ENCODE data around the gene SLC1A4. TPM values are rescaled to one million over a fixed set of nuclear protein-coding genes. Genes with fewer than 3 reads are reported as not detected.
"Not testable (repeated sequence)": the region's sequence is repeated elsewhere in the genome, so short reads cannot be mapped to it uniquely, and the experiment has no call there.

SLC1A4 gene
- total RNA-seq, 1 donor from 2014 or later, result 8.1 TPM

DNA sequence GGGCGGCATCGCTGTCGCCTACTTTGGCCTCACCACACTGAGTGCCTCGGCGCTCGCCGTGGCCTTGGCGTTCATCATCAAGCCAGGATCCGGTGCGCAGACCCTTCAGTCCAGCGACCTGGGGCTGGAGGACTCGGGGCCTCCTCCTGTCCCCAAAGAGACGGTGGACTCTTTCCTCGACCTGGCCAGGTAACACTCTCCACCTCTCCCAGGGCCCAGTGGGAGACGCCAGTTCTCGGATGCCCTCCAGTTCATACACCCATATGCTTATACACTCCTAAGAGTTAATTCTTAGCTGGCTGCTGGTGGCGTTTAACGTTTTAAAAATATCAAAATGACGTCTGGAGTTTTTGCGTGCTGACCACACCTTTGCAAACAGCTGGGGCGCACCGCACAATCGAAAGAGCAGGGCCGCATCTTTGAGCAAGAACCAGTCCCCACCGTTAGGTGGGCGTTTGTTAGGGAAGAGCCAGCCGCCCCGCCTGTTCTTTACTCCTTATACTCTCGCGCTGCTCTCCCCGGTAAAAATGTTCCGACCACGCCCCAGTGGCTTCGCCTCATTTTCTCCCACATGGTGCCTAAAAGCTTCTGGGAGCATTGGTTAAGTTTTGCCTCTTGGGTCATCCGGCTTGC is 899 bp downstream of the SLC1A4 start:
- ATAC-seq (no peak), DNase-seq (ENCODE audit: low spot score) (no peak)

DNA sequence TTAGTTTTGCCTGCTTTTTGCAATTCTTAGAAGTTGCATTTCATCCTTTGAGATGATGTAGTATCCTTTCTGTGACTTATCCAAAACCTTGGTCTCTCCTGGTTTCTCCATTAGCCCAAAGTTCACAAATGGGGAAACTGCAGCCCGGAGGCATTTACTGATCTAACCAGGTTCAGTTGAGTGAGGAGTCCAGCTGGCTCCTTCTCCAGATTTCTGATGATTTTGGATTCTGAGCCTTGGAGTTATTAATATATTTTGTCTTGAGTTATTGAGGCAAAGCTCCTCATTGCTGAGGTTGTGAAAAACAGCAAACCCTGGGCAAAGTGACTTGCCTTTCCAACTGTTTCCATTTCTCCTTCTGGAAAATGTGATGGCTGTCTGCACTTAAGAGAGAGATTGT is 1.7 kb downstream of the SLC1A4 start:
- DNase-seq (ENCODE audit: low spot score) (no peak), ATAC-seq (no peak)

DNA sequence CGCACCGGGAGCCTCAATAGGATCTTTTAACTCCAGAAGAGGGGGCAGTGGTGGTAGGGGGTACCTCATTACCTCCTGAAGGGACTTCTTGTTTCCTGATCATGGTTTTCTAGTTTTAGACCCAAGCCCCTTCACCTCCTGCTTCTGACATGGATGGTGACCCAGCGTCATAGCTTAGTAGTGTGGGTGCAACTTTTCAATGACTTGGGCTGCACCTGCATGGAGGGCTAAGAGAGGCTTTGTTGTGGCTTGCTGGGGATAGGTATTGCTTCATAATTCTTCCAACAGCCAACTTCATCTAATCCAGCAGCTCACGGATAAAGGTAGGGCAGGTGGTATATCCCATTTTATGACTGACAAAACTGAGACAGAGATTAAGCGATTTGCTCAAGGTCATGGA is 3.0 kb downstream of the SLC1A4 start:
- DNase-seq (ENCODE audit: low spot score) (no peak), ATAC-seq (no peak)

DNA sequence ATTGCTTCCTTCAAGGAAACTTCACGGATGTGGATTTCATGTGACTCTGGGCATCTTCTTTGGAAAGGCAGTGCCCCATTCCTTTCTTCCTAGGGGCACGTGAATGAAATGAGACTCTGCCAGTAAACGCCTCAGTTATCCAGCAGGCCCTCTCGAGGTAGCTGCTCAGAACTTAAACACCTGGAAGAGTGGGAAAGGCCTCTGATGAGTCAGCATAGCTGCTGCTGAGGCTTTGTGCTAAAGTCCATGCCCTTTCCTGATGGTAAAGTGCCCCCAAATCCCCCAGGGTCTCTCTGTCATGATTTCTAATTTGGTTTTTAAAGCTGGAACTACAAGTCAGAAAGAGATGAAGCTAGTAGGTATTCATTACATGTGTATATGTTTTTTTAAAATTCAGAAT is 3.8 kb downstream of the SLC1A4 start:
- DNase-seq (ENCODE audit: low spot score) (no peak), ATAC-seq (no peak)

DNA sequence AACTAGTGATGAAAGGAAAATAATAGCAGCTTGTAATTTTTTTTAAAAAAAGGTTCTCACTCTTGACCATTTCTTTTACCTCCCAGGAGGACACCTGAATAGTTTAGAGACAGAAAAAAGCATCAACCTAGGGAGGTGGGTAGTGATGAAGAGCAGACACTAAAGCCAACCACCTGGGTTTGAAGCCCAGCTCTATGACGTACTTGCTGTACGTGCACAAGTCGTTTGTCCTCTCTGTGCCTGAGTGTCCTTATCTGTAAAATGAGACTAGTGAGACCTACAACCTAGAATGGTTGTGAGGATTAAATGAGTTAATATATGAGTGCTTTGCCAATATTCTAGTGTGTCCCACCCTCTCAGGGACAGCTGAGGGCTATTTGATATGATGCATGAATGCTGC is 5.8 kb downstream of the SLC1A4 start:
- DNase-seq (ENCODE audit: low spot score) (no peak), ATAC-seq (no peak)

DNA sequence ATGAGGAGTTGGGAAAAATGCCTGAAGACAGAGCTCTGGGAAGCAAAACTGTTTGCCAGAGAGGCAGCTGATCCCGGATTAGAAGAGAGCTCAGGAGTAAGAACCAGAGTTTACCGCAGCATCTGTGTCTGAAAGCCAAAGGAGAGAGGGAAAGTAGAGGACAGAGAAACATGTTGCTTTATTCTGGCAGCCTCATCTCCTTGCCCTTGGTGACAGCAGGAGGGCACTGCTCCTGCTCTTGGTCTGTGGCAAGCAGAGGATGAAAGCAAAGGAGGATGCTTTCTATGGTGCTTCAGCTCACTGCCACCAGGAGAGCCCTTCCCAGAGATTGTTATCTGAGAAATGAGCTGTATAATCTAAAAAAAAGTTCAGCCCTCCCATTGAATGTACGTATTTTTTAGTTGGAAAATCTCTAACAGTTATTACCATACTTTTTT is 7.7 kb downstream of the SLC1A4 start:
- no peak for DNase-seq (ENCODE audit: low spot score)
- no peak for ATAC-seq

DNA sequence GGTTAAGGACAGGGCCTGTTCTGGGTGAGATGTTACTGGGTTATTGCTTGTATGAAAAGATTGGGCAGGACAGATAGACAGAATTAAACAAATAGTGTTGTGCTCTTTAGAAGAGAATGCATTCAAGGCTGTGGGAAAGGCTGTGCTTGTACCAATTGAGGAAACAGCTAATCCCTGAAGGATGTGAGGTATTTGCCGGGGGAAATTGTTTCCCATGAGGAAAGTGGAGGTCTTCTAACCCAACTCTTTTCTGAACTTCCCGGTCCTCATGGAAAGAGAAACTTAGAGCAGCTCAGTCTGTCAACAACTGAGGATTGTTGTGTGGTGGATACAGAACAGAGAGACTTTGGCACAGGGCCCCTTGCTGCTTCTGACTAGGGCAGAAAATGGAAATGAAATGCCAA is 9.5 kb downstream of the SLC1A4 start:
- ATAC-seq (peak; percentile 88), DNase-seq (ENCODE audit: low spot score) (no peak)

DNA sequence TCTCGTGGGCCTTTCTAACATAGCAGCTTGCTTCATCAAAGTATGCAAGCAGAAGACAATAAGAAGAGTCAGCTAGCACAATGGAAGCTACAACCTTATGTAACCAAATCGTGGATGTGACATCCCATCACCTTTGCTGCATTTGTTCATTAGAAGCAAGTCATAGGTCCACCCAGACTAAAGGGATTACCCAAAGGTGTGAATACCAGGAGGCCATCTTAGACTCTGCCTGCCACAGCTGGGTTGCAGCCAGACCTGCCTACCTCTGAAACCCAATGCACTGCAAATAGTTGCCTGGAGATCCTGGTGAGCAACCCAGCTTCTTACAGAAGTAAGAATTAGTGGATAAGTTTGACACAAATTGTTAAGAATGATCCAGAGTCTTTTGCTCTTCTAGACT is 10.6 kb downstream of the SLC1A4 start:
- ATAC-seq, result no peak

DNA sequence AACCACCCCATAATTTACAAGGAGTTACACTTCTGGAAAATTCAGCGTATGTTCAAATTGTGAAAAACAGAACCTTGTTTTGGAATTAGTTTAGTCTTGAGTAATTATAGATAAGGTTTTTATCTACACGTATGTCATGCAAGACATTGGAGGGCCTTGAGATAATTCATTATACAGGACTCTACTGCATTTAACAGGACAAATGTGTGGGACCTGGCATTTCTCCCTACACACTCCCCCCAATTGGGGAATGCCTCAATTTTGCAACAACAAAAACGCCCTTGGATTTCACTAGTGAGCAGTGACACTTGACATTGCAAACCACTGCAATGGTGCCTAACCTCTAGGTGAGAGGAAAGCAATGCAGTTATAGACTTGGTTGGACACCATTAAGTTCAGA is 11.4 kb downstream of the SLC1A4 start:
- no peak for DNase-seq (ENCODE audit: low spot score)
- no peak for ATAC-seq

More for the DNA sequence above, 10.6 kb downstream of the SLC1A4 start:
- no peak for DNase-seq (ENCODE audit: low spot score)

DNA sequence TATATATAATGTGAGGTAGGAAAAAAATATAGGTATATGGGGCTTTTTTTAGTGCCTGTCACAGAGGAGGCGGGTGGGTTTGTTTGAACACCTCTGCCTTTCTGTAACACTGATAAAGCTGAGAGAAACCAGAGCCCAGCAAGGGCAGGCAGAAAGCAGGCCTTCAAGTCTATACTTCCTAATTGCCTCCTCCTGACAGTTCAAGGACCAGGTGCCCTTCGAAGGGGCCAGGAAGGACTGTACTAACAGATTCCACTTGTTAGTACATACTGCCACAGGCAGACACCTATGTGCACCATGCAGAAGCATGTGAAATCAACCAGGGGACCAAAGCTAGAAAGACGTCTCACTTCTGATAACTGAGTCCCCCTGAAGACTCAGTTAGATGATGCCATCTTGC is 13.8 kb downstream of the SLC1A4 start:
- no peak for DNase-seq (ENCODE audit: low spot score)
- no peak for ATAC-seq

DNA sequence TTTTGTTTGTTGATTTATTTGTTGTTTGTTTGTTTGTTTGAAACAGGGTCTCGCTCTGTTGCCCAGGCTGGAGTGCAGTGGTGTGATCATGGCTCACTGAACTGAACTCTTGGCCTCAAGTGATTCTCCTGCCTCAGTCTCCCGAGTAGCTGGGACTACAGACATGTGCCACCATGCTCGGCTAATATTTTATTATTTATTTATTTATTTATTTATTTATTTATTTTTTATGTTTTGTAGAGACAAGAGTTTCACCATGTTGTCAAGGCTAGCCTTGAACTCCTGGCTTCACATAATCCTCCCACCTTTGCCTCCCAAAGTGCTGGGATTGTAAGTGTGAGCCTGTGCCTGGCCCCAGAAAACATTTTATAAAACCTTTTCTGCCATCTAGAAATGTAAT is 15.0 kb downstream of the SLC1A4 start:
- ATAC-seq; DNase-seq (ENCODE audit: low spot score): not testable (repeated sequence)

DNA sequence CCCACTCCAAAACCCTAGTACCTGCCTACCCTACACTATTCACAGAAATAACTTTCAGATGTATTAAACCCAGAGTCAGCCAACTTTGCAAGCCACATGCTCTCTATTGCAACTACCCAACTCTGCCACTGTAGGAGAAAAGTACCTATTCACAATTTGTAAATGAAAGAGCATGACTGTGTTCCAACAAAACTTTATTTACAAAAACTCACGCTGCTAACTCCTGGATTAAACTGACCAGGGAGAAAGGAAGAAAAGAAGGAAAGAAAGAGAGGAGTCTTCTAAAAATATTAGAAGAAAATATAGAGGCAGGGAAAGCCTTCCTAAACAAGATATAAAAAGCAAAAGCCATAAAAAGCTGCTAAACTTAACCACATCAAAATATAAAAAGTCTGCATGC is 24.6 kb downstream of the SLC1A4 start:
- ATAC-seq (no peak), DNase-seq (ENCODE audit: low spot score) (no peak)

DNA sequence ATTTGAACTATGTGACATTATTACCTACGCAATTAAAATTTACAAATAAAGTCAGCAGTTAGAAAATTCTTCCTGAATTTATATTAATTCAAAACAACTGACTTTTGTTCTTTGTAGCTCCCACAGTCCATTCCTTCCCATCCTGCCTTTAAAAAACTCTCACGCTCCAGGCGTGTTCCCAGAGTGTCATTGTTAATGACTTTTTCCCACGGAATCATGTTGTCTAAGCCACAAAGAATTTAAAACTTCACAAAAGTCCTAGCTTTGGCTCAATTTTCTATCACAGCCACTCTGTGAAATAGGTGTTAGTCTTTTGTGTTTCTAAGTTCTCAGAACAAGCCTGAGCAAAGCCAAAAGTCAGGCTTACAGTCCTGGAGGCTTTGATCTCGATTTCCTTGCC is 26.5 kb downstream of the SLC1A4 start:
- ATAC-seq (no peak), DNase-seq (ENCODE audit: low spot score) (no peak)

DNA sequence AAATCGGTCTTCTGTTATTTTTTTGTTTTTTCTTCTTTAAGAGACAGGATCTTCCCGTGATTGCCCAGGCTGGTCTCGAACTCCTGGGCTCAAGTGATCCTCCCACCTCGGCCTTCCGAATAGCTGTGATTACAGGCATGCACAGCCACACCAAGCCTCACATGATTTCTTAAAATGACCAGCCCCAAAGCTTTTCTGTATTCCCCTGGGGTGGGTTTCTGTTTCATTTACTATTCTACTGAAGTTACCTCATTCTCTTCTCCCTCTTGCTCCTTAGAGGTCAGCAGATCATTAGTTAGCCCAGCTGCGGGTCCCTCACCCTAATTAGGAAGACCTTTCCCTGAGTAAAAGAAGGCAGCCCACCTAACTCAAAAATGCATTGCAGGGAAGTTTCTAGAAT is 27.6 kb downstream of the SLC1A4 start:
- ATAC-seq (no peak), DNase-seq (ENCODE audit: low spot score) (no peak)

DNA sequence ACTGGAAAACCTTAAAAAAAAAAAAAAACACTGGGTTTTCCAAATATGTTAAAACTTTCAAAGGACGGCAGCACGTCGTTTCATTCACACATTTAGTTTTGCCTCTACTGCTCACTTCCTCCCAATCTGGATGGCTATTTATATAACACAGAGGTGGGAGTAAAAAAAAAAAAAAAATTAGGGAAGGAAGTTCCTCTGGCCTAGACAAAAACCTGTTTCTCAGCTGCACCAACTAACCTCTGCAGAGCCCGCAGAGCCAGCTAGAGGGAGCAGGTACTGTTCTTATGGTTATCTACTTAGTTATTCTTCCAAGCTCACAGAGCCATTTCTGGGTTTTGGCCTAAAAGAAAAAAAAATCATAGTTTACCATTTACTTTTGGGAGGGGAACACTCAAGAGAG is 28.1 kb downstream of the SLC1A4 start:
- DNase-seq (ENCODE audit: low spot score) (no peak), ATAC-seq (peak; percentile 34)

DNA sequence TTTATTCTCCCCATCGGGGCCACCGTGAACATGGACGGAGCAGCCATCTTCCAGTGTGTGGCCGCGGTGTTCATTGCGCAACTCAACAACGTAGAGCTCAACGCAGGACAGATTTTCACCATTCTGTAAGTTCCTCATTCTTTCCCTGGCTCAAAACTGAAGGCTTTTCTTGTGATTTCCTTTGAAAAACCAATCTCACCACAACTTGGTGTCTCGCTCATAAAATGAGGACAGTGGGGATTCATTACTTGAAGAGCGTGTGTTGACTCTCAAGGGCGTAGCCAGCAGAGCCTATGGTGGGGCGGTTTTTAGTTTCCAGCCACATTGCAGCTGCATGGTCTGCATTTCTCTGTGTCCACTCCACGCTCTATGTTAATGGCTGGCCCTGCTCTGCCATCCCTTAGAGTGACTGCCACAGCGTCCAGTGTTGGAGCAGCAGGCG is 29.0 kb downstream of the SLC1A4 start:
- no peak for DNase-seq (ENCODE audit: low spot score)
- ATAC-seq, result no peak

DNA sequence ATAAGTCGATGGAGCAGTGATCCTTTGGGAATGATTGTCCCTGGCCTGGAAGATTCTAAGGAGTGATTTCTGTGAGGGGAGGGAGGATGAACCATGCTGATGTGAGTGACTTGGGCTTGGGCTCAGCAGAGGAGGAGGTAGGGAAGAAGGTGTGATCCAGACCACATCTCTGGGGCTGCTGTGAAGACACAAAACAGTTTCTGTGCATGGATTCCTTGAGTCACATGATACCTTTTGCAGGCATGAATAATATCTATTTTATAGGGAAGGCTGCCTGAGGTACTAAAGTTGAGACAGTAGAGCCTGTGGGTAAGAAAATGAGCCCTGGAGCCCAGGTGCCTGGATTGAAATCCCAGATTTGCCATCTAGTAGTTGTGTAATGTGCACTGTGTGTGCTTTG is 29.8 kb downstream of the SLC1A4 start:
- no peak for ATAC-seq

DNA sequence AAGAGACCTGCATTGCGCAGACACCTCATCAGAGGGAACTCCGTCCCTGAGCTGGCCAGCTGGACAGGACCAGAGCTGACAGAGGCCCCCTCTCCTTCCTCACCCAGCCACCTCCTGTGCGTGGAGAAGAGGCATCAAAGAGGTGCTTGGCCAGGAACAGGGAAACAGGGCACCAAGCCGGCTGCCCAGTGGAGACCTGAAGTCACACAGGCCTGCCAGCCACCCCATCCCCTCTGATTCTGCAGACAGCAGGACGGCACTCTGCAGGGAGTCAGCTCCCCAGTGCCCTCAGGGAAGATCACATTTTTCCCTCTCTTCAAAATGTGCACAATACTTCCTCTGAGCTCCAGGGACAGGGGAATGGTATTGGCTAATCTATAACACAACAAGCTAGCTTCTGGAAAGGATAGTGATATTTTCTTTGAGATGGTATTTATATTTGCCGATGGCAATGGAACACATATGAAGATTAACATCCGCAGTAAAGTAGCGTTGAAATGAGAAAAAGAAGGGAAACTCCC is 30.5 kb downstream of the SLC1A4 start:
- DNase-seq (ENCODE audit: low spot score), result no peak
- ATAC-seq, result no peak

More for the DNA sequence above, 29.8 kb downstream of the SLC1A4 start:
- DNase-seq (ENCODE audit: low spot score), result no peak

DNA sequence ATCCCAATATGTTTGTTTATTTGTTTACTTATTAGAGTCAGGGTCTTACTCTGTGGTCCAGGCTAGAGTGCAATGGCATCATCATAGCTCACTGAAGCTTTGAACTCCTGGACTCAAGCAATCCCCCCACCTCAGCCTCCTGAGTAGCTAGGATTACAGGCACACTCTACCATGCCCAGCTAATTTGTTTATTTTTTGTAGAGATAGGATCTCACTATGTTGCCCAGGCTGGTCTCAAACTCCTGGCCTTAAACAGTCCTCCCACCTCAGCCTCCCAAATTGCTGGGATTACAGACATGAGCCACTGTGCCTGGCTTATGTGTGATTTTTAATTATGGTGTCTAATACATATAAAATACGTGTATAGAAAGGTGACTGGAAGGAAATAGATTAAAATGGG is 31.1 kb downstream of the SLC1A4 start:
- not testable (repeated sequence) for ATAC-seq; DNase-seq (ENCODE audit: low spot score)

DNA sequence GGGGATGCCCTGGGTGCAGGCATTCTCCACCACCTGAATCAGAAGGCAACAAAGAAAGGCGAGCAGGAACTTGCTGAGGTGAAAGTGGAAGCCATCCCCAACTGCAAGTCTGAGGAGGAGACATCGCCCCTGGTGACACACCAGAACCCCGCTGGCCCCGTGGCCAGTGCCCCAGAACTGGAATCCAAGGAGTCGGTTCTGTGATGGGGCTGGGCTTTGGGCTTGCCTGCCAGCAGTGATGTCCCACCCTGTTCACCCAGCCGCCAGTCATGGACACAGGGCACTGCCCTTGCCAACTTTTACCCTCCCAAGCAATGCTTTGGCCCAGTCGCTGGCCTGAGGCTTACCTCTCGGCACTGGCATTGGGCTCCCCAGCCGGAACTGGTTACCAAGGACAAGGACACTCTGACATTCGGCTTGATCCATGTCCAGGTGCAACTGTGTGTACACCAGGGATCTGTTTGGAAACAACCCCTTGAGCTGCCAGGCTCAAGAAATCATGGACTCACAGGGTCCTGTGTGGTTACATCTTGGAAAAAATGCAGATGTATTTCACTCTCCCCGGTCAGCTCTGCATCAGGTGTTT is 31.8 kb downstream of the SLC1A4 start:
- ATAC-seq (no peak), DNase-seq (ENCODE audit: low spot score) (no peak)

DNA sequence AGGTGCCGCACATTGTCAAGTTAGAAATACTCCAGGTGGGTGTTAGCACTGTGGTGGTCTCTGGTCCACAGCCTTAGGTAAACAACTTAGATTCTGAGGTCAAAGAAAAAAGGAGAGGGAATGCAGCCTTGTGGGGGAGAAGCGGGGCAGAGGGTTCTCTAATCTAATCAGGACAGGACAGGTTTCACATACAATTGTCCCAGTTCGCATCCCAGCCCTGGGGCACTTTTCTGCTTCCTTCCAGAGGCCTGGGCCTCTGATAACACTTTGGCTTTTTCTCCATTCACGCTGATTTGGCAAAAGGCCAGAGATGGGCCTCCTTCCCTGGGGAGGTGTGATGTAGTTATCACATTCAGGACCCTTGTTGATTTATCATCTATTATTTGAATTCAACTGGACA is 32.5 kb downstream of the SLC1A4 start:
- ATAC-seq (no peak), DNase-seq (ENCODE audit: low spot score) (no peak)

DNA sequence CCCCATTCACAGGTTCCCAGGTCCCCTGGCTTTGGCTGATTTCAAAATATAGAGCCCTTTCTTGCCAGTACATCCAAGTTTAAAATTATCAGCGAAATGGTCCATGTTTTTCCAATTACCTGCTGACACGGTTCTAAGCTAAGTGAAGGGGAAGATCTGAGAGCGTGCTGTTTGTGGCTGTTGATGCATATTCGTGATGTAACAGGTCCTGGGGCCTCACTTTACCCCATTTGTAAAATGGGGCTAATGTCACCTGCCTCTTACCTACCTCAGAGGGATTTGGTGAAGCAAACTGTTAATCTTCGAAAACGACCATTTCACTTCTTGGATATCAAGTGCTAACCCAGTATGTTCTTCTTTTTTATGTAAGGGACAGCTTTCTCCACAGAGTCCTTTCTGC is 33.0 kb downstream of the SLC1A4 start:
- DNase-seq (ENCODE audit: low spot score), result no peak
- ATAC-seq, result no peak

DNA sequence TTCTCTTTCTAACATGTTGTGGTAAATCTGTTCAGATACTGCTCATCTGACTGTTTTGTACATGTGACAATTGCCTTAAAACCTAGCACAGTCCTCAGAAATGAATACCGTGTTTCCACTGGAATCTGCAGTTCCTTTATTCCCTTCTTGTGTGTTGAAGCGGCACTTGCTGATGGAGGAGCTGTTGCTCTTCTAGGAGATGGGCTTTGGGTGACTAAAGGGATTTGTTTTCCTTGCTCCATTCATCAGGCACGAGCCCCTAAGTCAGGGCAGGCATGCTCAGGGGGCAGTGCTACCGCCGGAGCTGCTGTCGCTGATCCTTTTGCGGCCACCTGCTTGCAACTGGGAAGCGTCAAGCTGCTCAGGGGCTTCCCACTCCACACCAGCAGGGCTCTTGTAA is 34.5 kb downstream of the SLC1A4 start:
- no peak for ATAC-seq
- DNase-seq (ENCODE audit: low spot score), result no peak

Data from left lobe of liver (tissue), 2 donors.